Gastrocnemius medialis (tissue), 4 donors: Measurements from ENCODE around the gene KIF26B.

Experiments used
- CTCF ChIP-seq, 5 experiments: fragments of 450-650 bp in 3 of 5; fragments of 200-600 bp in 2 of 5; sonication (generic) in 2 of 5; IDR thresholded peaks in 4 of 5; conservative IDR thresholded peaks in 1 of 5; 1 replicate in 4 of 5; 2 replicates in 1 of 5; pipeline ENCODE4 v1.5.1; 2016 to 2019; ENCODE audit warnings: antibody characterized with exemption in 5 of 5, mild to moderate bottlenecking in 3 of 5, moderate library complexity in 3 of 5
- POLR2A ChIP-seq, 2 donors: fragments of 450-650 bp; IDR thresholded peaks; one replicate each; pipeline ENCODE4 v1.6.1; 2017; ENCODE audit warnings: antibody characterized with exemption in 2 of 2, mild to moderate bottlenecking in 2 of 2, moderate library complexity in 2 of 2

- TF ChIP-seq CTCF (IDR thresholded peaks at IDR 0.05 in 4 of 5, conservative IDR thresholded peaks at IDR 0.05 in 1 of 5) (no peak), POLR2A (IDR thresholded peaks at IDR 0.05) (no peak)
Measured at GRCh38 chr1:245406426-245406825, 251.6 kb downstream of the KIF26B start.
